GM21360 (cell line): ENCODE measurements around the gene PCED1B.
"Not testable (repeated sequence)": the region's sequence is repeated elsewhere in the genome, so short reads cannot be mapped to it uniquely, and the experiment has no call there.

Experiments used
- ATAC-seq: cut with Tn5 transposase; IDR thresholded peaks from one replicate; pipeline ENCODE4 v1.9.1; 2021; ENCODE audit warnings: mild to moderate bottlenecking, moderate library complexity; ENCODE audit not compliant: unreplicated experiment

Gene PCED1B

DNA sequence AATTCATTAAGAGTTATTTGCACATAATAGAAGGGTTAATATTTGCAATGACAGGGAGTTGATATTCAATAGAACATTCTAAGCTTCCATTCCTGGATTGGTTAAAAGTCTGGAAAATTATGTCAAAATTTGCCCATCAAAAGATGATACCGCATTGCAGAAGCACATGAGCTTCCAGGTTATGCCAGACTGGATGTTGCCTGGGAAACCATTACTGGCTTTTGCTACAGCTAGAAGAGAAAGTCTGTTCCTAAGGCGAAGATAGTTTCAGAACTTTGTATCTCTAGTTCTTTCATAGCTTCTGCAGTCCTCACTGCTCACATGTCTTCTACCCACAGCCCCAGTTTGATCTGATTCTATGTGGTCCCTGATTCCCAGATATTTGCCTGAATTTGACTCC is 122.8 kb downstream of the PCED1B start:
- no peak for ATAC-seq

GRCh38 chr12:47205532-47206449 is 126.4 kb downstream of the PCED1B start:
- ATAC-seq: no peak

DNA sequence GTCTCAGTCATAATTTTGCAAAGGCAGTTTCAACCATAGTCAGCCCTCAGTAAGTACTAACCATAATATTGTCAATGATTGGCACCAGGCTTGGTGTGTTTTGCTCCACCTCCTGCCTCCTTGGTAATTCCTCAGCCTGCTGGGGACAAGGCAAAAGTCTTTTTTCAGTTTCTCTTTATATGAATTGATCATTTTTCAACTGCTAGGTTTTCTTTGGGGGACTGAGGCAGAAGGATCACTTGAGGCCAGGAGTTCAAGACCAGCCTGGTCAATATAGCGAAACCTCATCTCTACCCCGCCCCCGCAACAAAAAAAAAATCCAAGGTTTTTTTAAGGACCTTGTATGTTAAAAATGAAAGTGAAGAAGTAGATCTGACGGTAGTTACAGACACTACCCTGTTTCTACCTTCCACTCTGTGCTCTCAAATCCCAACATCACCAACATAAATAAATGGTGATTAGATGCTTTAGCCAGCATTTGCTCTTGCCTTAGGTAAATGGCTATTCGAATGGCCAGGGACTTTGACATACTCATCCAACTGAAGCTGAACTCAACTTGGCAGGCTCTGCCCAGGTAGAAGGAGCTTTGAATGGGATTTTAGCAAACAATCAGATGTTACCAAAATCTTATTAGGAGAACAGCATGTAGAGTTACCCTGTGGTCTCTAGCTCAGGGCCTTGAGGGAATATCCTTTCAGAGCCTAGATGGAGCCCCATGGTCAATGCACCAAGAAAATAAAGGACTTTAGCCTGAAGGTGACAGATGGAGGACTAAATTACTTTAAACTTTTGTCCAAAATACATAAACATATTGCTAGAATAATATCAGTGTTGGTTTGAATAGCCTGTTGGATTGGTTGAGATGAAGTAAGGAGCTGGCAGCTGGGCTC is 127.3 kb downstream of the PCED1B start:
- ATAC-seq: no peak

- ATAC-seq: peak; percentile 47
Measured at GRCh38 chr12:47207340-47207717, 127.9 kb downstream of the PCED1B start.

DNA sequence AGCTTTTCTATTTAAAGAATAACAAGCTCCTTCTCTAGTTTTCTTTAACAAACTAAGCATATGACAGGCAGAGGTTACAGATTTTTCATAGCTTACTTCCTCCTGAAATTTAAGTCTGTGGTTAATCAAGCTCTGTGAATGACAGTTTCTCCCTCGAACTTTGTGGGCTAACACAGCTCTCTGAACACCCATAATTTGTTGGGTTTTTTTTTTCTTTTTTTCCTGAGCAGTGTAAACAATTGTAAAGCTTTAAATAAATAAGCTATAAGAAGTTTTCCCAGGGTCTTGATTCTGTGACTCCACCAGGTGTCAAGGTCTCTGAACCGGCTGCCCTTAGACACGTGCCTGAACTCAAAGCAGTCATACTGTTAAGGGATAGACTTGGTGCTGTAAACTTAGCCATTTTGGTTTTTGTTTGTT is 128.4 kb downstream of the PCED1B start:
- ATAC-seq: peak; percentile 59

DNA sequence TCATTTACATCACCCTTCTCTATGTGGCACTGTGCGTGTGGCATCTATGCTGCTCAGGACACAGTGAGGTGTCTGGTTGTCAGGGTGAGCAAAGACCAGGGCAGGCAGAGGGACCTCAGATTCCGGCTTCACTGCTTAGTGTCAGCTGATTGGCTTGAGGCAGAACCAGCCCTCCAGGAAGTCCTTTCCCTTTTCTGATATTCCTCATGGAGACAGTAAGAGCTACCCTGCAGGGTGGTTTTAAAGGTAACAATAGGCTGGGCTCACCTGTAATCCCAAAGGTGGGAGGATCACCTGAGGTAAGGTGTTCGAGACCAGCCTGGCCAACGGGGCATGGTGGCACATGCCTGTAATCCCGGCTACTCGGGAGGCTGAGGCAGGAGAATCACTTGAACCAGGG is 129.6 kb downstream of the PCED1B start:
- no peak for ATAC-seq

- no peak for ATAC-seq
Measured at GRCh38 chr12:47210776-47211175, 131.4 kb downstream of the PCED1B start.

DNA sequence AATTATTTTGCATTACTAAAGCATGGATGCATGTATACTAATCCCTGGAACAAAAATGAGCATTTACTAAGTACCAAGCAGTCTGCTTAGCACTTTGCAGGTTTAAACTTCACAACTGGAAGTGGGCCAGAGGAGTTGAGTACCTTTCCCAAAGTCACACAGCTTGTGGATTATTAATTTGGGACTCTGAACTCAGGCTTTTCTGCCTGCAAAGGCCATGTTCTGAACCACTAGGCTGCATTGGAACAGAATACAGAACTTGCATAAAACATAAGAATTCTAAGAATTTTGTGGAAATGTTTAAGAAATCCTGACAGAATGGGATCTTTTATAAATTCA is 133.2 kb downstream of the PCED1B start:
- ATAC-seq: no peak

DNA sequence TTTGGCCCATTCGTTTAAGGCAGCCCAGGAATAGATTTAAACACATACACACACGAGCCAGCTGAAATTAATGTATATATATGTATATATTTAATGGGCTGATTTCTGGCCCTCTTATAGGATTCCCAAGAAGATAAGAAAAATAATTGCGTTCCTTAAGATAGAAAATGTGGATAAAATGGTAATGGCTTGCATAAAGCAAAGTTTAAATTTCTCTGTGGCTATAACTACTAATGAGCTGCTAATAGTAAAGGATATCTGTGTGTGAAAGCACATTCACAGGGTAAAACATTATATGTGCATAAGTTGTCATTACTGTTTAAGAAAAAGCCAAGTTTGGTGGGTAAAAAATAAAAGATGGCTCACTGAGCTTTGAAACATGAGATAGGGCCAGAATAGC is 134.0 kb downstream of the PCED1B start:
- ATAC-seq: no peak

- ATAC-seq: no peak
Measured at GRCh38 chr12:47214001-47214619, 134.7 kb downstream of the PCED1B start.

DNA sequence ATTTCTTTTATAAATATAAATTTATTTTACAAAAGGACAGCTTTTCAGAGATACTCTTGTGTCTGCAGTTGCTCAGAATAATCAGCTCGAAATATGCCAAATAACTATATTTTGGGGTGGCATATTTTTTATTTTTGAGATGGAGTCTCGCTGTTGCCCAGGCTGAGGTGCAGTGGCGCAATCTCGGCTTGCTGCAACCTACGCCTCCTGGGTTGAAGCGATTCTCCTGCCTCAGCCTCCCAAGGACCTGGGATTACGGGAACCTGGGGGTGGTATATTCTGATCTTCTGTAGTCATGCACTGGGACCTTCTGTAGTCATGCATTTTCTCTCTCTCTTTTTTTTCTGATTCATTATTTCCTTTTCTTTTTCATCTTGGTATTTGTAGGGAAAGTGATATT is 135.3 kb downstream of the PCED1B start:
- ATAC-seq: no peak

DNA sequence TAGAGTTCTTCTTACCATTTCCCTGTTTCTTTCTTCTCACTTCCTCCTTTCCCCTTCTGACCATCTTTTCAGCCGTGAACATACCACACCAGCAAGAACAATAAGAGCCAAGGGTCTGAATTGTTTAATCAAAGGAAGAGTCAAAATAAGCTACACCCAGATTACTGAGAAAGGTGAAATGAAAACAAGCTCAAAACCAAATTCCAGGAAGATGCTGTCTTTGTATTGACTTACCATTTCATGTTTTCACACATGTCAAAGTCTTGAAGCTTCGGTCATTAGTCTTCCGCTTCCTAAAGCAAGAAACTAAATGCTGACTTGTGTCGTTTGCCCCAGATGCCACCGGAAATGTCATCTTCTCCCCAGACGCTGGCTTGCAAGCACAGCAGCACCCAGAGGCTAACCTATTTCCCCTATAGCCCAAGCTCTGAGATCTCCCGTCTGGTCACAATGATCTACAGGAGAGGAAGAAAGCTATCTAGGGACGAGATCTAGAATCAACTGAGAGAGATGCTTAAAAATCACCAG is 136.8 kb downstream of the PCED1B start:
- ATAC-seq: peak; percentile 55

DNA sequence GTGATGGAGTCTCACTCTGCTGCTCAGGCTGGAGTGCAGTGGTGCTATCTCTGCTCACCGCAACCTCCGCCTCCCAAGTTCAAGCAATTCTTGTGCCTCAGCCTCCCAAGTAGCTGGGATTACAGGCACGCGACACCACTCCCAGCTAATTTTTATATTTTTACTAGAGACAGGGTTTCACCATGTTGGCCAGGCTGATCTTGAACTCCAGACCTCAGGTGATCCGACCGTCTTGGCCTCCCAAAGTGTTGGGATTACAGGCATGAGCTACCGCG is 138.1 kb downstream of the PCED1B start:
- not testable (repeated sequence) for ATAC-seq

DNA sequence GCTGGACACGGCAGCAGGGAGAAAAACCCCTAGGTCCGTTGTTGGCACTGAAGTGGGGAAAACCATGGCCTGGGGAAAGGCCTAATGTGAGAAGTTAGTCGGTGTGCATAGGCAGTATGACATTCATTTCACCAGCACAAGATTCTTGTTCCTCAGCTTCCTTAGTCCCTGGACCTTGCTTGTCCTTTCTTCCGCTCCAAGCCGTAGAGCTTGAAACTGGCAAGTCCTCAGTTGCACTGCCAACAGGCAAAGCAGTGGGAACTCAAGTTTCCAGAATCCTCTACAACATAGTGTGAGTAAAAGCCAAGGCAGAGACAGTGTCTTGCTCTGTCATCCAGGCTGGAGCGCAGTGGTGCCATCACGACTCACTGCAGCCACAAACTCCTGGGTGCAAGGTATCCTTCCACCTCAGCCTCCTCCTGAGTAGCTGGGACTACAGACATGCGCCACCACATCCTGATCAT is 138.8 kb downstream of the PCED1B start:
- no peak for ATAC-seq

- no peak for ATAC-seq
Measured at GRCh38 chr12:47219243-47219642, 139.8 kb downstream of the PCED1B start.

DNA sequence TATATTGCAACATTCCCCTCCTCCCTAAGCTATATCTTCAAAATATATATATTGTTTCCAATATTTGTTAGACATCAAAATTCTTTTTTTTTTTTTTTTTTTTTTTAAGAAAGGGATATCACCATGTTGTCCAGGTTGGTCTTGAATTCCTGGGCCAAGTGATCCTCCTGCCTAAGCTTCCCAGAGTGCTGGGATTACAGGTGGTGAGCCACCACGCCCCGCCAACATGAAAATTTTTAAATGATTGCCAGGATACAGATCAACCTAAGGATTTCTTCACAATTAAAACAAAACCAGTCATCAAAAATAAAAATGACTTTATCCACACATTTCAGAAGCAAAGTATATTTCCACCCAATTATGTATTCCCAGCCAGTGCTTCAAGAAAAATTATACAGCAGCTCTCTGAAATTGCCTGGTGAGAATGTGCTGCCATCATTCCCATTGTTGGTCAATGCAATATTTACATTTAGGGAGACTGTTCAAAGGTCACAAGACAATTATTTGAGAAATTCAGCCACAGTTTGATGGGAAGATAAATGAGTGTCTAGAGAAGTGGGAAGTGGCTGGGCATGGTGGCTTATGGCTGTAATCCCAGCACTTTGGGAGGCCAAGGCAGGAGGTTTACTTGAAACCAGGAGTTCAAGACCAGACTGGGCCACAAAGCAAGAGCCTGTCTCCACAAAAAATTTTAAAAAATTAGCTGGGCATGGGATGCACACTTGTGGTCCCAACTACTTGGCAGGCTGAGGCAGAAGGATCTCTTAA is 142.0 kb downstream of the PCED1B start:
- no peak for ATAC-seq

DNA sequence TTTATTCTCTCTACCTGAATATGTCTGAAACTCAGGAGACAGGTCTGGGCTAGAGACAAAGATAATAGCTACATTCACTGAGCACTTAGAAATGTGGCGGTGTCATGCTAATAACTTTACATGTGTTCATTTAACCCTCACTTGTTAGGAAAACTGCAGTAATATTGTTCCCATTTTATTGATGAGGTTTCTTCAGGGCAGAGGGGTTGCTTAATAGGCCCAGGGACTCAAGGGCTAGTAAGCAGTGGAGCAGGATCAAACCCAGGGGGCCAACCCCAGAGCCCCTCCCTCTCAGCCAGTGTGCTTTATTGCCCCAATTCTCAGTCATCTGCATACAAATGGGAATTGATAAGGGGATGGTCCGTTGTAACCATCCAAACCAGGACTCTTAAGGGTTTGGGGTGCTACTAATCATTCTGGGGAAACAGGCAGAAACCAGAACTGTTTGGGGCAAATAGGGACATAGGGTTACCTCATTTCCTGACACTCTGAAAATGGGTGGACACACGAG is 143.2 kb downstream of the PCED1B start:
- no peak for ATAC-seq

GRCh38 chr12:47223031-47223847 is 143.8 kb downstream of the PCED1B start:
- ATAC-seq: no peak

DNA sequence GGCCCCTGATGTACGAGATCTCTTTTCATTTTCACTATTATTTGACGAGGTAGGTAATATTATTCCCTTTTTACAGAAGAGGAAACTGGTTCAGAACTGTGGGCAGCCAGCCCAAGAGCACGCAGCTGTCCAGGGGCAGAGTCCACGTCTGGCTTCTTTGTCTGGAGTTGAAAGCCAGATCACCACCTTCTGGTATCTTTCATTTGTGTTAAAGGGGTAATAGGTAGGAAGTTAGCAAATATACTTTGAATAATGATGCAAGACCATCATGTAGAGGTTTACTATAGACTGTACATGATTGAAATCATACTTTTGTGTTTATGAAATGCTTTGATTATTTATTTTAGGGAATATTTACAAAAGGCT is 144.4 kb downstream of the PCED1B start:
- no peak for ATAC-seq
